Thymus (tissue), 11 donors: ENCODE results near the gene PES1. TPM values are rescaled to one million over a fixed set of nuclear protein-coding genes. Genes with fewer than 3 reads are reported as not detected.
A peak's percentile ranks its signal among the peaks of the same experiment; 100 is the strongest.

Source experiments
- DNase-seq, 9 donors: peaks; one replicate each; pipeline ENCODE4 v3.0.0-alpha.2; 2013; ENCODE audit warnings: low spot score in 9 of 9, low read depth in 6 of 9, missing footprints in 1 of 9
- H3K27ac ChIP-seq, 2 donors: one replicate each; pipeline ENCODE4 v1.5.1; 2013; ENCODE audit warnings: control low read depth in 1 of 2, low read depth in 1 of 2, low read length in 1 of 2, mild to moderate bottlenecking in 1 of 2, moderate library complexity in 1 of 2
- H3K27me3 ChIP-seq, 2 donors: one replicate each; pipeline ENCODE4 v1.5.1; 2013; ENCODE audit warnings: low read length in 1 of 2; ENCODE audit not compliant: control insufficient read depth in 2 of 2, insufficient read depth in 1 of 2
- H3K36me3 ChIP-seq, 2 donors: one replicate each; pipeline ENCODE4 v1.5.1; 2013; ENCODE audit warnings: low read length in 1 of 2, mild to moderate bottlenecking in 1 of 2, moderate library complexity in 1 of 2; ENCODE audit not compliant: control insufficient read depth in 2 of 2, insufficient read depth in 2 of 2
- H3K4me1 ChIP-seq, 2 donors: one replicate each; pipeline ENCODE4 v1.5.1; 2013; ENCODE audit warnings: low read length in 2 of 2; ENCODE audit not compliant: control insufficient read depth in 2 of 2, insufficient read depth in 2 of 2
- H3K4me3 ChIP-seq, 2 donors: one replicate each; pipeline ENCODE4 v1.5.1; 2013; ENCODE audit warnings: low read length in 2 of 2, control low read depth in 1 of 2, mild to moderate bottlenecking in 1 of 2
- H3K9me3 ChIP-seq, 2 donors: one replicate each; pipeline ENCODE4 v1.5.1; 2013; ENCODE audit warnings: low read length in 1 of 2, mild to moderate bottlenecking in 1 of 2; ENCODE audit not compliant: control insufficient read depth in 2 of 2, insufficient read depth in 1 of 2
- WGBS: extraction: QIAGEN DNeasy Blood & Tissue Kit; methylation state at CpG from one replicate; pipeline ENCODE4 v1.1.7; 2013; 5-methylcytosine and 5-hydroxymethylcytosine counted together
- polyA plus RNA-seq: library from polyadenylated mRNA; stranded (reverse); fragments of 200-250 nt; gene quantifications from one replicate; pipeline ENCODE4 v1.2.3, GENCODE V29; 2013
- total RNA-seq: library from RNA; stranded (reverse); fragments of 120-200 nt; gene quantifications from one replicate; pipeline ENCODE4 v1.2.4, GENCODE V29; 2013
- donor health status: healthy.

The PES1 gene
- total and polyA plus RNA-seq, 2 donors, result 48.7 to 53.3 TPM

DNA sequence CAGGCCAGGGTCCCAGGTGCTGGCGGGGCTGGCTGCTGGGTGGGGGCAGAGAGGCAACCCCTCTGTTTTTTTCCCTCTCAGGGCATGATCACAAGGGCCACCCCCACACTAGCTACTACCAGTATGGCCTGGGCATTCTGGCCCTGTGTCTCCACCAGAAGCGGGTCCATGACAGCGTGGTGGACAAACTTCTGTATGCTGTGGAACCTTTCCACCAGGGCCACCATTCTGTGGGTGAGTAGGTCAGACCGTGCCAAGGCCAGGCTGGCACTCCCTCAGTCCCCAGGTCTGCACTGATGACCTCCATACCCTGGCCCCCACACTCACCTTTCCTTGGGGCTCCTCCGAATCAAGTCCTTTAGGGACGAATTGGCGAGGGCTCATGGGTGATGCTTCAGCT is 22.6 kb upstream of the PES1 start:
- 96% methylated on average over 7 of the region's 7 CpGs for WGBS
- no peaks in the 10 kb centered on the region for H3K36me3 ChIP-seq
- H3K4me1 ChIP-seq, result peaks cover 0 to 4% of the 10 kb centered on the region in 2 donors
- no peak overlapping the region for H3K4me3 ChIP-seq
- no peaks in the 10 kb centered on the region for H3K9me3 ChIP-seq
- DNase-seq, result no peak
- H3K27ac ChIP-seq, result no peak overlapping the region
- no peaks in the 10 kb centered on the region for H3K27me3 ChIP-seq

- DNase-seq, result no peak
- 97% methylated on average over 8 of the region's 8 CpGs for WGBS
- H3K4me3 ChIP-seq, result no peak overlapping the region
- H3K4me1 ChIP-seq, result peaks cover 0 to 15% of the 10 kb centered on the region in 2 donors
- no peaks in the 10 kb centered on the region for H3K9me3 ChIP-seq
- no peaks in the 10 kb centered on the region for H3K36me3 ChIP-seq
- no peaks in the 10 kb centered on the region for H3K27me3 ChIP-seq
- H3K27ac ChIP-seq, result no peak overlapping the region
Measured at GRCh38 chr22:30612789-30613188, 21.1 kb upstream of the PES1 start.

DNA sequence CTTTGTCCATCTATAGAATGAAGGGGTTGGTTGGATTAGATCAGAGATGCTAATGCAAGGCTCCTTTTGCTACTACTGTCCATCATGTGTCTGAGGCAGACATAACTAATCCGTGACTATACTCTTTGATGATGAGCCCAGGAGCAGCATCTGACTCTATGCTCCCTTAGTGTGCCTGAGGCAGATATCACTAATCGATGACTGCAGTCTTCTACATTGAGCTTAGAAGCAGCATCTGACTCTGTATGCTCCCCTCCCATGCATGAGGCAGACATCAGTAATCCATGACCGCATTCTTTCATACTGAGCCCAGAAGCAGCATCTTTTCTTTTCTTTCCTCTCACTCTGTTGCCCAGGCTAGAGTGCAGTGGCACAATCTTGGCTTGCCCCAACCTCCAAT is 19.5 kb upstream of the PES1 start:
- no peaks in the 10 kb centered on the region for H3K27me3 ChIP-seq
- WGBS, result 97% methylated on average over 3 of the region's 3 CpGs
- DNase-seq, result no peak
- H3K36me3 ChIP-seq, result no peaks in the 10 kb centered on the region
- H3K4me1 ChIP-seq, result peaks cover 5 to 27% of the 10 kb centered on the region in 2 donors
- no peak overlapping the region for H3K4me3 ChIP-seq
- H3K9me3 ChIP-seq, result no peaks in the 10 kb centered on the region
- H3K27ac ChIP-seq, result no peak overlapping the region

DNA sequence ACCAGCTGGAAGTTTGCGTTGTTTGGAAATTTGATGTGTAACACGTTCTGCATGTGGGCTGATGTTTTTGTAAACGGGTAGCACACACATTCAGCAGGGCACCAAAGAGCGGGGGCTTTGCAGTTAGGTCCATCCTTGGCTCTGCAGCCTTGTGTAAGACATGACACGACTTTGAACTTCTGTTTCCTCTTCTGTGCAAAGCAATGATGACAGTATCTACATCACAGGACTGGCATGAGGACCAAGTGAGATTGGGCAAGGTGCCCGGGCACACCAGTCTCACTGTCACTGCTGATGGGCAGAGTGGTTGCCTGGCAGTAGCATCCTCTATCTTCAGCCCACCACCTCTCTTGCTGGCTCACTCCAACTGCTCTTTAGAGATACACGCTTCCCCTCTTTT is 18.6 kb upstream of the PES1 start:
- no peak for DNase-seq
- no peaks in the 10 kb centered on the region for H3K9me3 ChIP-seq
- peaks cover 8 to 31% of the 10 kb centered on the region in 2 donors for H3K4me1 ChIP-seq
- no peaks in the 10 kb centered on the region for H3K36me3 ChIP-seq
- no peak overlapping the region for H3K4me3 ChIP-seq
- no peak overlapping the region for H3K27ac ChIP-seq
- 88% methylated on average over 7 of the region's 7 CpGs for WGBS
- H3K27me3 ChIP-seq, result peaks cover 0 to 2% of the 10 kb centered on the region in 2 donors

GRCh38 chr22:30609260-30610185 is 17.8 kb upstream of the PES1 start:
- H3K36me3 ChIP-seq, result no peaks in the 10 kb centered on the region
- H3K4me3 ChIP-seq, result no peak overlapping the region
- peaks cover 0 to 2% of the 10 kb centered on the region in 2 donors for H3K27me3 ChIP-seq
- WGBS, result 56% methylated on average over 17 of the region's 17 CpGs
- peak overlapping the region; percentile 55 to 78 for H3K27ac ChIP-seq
- H3K4me1 ChIP-seq, result peaks cover 8 to 31% of the 10 kb centered on the region in 2 donors
- DNase-seq, result peak in 1 of 9 donors; percentile 50
- H3K9me3 ChIP-seq, result no peaks in the 10 kb centered on the region

- DNase-seq, result no peak
- Histone ChIP-seq H3K4me3 (no peak overlapping the region), H3K4me1 (peaks cover 8 to 31% of the 10 kb centered on the region in 2 donors), H3K9me3 (no peaks in the 10 kb centered on the region), H3K27me3 (peaks cover 0 to 2% of the 10 kb centered on the region in 2 donors), H3K27ac (no peak overlapping the region), H3K36me3 (no peaks in the 10 kb centered on the region)
- WGBS, result 87% methylated on average over 7 of the region's 7 CpGs
Measured at GRCh38 chr22:30607939-30608338, 16.2 kb upstream of the PES1 start.

- WGBS, result 91% methylated on average over 7 of the region's 7 CpGs
- H3K27ac ChIP-seq, result no peak overlapping the region
- peak overlapping the region; percentile 53 to 58 for H3K4me3 ChIP-seq
- no peak for DNase-seq
- no peaks in the 10 kb centered on the region for H3K36me3 ChIP-seq
- H3K4me1 ChIP-seq, result peaks cover 8 to 31% of the 10 kb centered on the region in 2 donors
- peaks cover 0 to 2% of the 10 kb centered on the region in 2 donors for H3K27me3 ChIP-seq
- H3K9me3 ChIP-seq, result no peaks in the 10 kb centered on the region
Measured at GRCh38 chr22:30607300-30607930, 15.7 kb upstream of the PES1 start.

GRCh38 chr22:30606455-30607299 is 15.0 kb upstream of the PES1 start, which contains the start of gene TCN2:
TCN2 (plus strand) TSS chr22:30607174; CDS start chr22:30607332, 158 bp downstream.
- Histone ChIP-seq H3K27me3 (peaks cover 0 to 2% of the 10 kb centered on the region in 2 donors), H3K9me3 (peaks cover 0 to 2% of the 10 kb centered on the region in 2 donors), H3K4me3 (peak within 1 kb of the TSS; percentile 53 to 58), H3K4me1 (peaks cover 8 to 31% of the 10 kb centered on the region in 2 donors), H3K36me3 (no peaks in the 10 kb centered on the region), H3K27ac (peak within 1 kb of the TSS; percentile 41 to 70)
- peak in 6 of 9 donors; percentile 37 to 73 (median 52) for DNase-seq
- WGBS, result 3% methylated on average over 24 of the region's 24 CpGs
